ENCODE results near the gene PCSK6. TPM values are rescaled to one million over a fixed set of nuclear protein-coding genes. Genes with fewer than 3 reads are reported as not detected.

The PCSK6 gene
- total RNA-seq, 1 experiment from 2014 or later = 69.5 TPM

DNA sequence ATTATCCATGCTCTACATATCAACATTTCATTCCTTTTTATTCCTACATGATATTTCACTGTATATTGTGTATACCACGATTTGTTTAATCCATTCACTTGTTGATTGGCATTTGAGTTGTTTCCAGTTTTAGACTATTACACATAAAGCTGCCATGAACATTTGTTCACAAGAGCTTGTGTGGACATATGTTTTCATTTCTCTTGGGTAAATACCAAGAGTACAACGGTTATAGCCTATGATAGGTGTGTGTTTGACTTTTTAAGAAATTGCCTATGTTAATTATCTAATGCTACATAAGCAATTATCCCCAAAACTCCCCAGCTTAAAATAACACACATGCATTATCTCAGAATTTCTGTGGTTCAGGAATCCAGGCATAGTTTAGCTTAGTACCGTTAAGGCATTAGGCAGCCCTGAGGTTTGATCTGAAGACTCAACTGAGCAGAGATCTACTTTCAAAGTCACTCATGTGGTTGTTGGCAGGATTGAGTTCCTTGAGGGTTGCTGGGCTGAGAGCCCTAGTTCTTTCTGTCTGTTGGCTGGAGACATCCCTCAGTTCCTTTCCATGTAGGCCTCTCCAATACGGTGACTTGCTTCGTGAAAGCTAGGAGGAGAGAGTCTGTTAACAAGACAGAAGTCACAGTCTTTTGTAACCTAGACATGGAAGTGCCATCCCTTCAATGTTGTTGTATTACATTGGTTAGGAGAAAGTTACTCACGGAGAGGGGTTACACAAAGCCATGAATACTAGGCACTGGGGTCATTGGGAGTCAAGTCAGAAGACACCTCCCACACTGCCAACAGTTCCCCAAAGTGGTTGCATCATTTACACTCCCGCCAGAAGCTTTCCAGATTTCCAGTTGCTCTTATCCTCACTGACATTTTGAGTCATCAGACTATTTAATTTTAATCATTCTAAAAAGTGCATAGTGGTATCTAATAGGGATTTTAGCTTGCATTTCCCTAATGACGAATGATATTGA, 21.0 kb upstream of the PCSK6 start:
- POLR2A ChIA-PET = no interaction called here
- DNase-seq = no peak
- 0 out of 2 replicates have a peak, but pooled peaks cover 4% of the 10 kb centered on the region for H3K9me3 ChIP-seq
- Mint-ChIP-seq H3K4me3 (ENCODE audit: unreplicated experiment) (no peak overlapping the region), H3K36me3 (ENCODE audit: insufficient read depth, unreplicated experiment) (no peaks in the 10 kb centered on the region), H3K9me3 (ENCODE audit: unreplicated experiment) (peaks cover 1% of the 10 kb centered on the region), H3K4me1 (ENCODE audit: low read depth, unreplicated experiment) (no peaks in the 10 kb centered on the region), H3K27ac (ENCODE audit: unreplicated experiment) (no peak overlapping the region), H3K27me3 (ENCODE audit: insufficient read depth, unreplicated experiment) (no peaks in the 10 kb centered on the region)
- H3K36me3 ChIP-seq (ENCODE audit: control insufficient read depth, insufficient read depth, low read length) = no peaks in the 10 kb centered on the region
- H3K4me1 ChIP-seq = no peaks in the 10 kb centered on the region
- H3K4me3 ChIP-seq (ENCODE audit: low read depth, low read length) = no peak overlapping the region
- no peaks in the 10 kb centered on the region for H3K27me3 ChIP-seq (replicated peaks; ENCODE audit: control insufficient read depth, insufficient read depth, low read length)
- BruUV-seq (replicated peaks) = no TSS peak
- CTCF ChIA-PET = no interaction called here
- intact Hi-C loops (cut with micrococcal nuclease; ENCODE audit: unreplicated experiment) = no loop called here
- TF ChIP-seq, protein P1, sequence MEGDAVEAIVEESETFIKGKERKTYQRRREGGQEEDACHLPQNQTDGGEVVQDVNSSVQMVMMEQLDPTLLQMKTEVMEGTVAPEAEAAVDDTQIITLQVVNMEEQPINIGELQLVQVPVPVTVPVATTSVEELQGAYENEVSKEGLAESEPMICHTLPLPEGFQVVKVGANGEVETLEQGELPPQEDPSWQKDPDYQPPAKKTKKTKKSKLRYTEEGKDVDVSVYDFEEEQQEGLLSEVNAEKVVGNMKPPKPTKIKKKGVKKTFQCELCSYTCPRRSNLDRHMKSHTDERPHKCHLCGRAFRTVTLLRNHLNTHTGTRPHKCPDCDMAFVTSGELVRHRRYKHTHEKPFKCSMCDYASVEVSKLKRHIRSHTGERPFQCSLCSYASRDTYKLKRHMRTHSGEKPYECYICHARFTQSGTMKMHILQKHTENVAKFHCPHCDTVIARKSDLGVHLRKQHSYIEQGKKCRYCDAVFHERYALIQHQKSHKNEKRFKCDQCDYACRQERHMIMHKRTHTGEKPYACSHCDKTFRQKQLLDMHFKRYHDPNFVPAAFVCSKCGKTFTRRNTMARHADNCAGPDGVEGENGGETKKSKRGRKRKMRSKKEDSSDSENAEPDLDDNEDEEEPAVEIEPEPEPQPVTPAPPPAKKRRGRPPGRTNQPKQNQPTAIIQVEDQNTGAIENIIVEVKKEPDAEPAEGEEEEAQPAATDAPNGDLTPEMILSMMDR (IDR thresholded peaks at IDR 0.05; ENCODE audit: insufficient read depth in 1 of 2, low read depth in 1 of 2, low read length in 1 of 2, severe bottlenecking in 1 of 2, unreplicated experiment in 1 of 2) = no peak

DNA sequence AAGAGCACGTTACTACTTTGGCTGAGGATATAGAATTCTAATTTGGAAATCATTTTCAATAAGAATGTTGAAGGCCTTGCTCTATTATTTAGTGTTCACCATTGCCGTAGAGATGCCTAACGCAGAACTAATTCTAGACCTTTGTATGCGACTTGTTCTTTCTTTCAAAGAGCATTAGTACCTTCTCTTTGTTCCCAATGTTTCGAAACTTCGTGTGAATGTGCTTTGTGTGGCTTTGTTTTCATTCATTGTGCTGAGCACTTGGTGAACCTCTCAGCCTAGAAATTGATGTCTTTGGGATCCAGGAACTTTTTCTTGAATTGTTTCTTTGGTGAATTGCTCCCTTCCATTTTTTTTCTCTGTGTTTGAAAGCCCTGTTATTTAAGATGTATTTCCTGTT, 19.8 kb upstream of the PCSK6 start:
- no TSS peak for BruUV-seq (replicated peaks)
- CTCF ChIA-PET = no interaction called here
- H3K4me1 Mint-ChIP-seq (ENCODE audit: low read depth, unreplicated experiment) = no peaks in the 10 kb centered on the region
- Histone ChIP-seq H3K27me3 (replicated peaks; ENCODE audit: control insufficient read depth, insufficient read depth, low read length) (no peaks in the 10 kb centered on the region), H3K9me3 (no peaks in the 10 kb centered on the region), H3K36me3 (ENCODE audit: control insufficient read depth, insufficient read depth, low read length) (no peaks in the 10 kb centered on the region), H3K4me1 (no peaks in the 10 kb centered on the region), H3K4me3 (ENCODE audit: low read depth, low read length) (no peak overlapping the region)
- no peaks in the 10 kb centered on the region for H3K27me3 Mint-ChIP-seq (ENCODE audit: insufficient read depth, unreplicated experiment)
- H3K36me3 Mint-ChIP-seq (ENCODE audit: insufficient read depth, unreplicated experiment) = no peaks in the 10 kb centered on the region
- intact Hi-C loops (cut with micrococcal nuclease; ENCODE audit: unreplicated experiment) = no loop called here
- H3K9me3 Mint-ChIP-seq (ENCODE audit: unreplicated experiment) = no peaks in the 10 kb centered on the region
- TF ChIP-seq, protein P1 (IDR thresholded peaks at IDR 0.05; ENCODE audit: insufficient read depth in 1 of 2, low read depth in 1 of 2, low read length in 1 of 2, severe bottlenecking in 1 of 2, unreplicated experiment in 1 of 2) = no peak
- POLR2A ChIA-PET = no interaction called here
- DNase-seq = no peak
- H3K4me3 Mint-ChIP-seq (ENCODE audit: unreplicated experiment) = no peak overlapping the region
- H3K27ac Mint-ChIP-seq (ENCODE audit: unreplicated experiment) = no peak overlapping the region

DNA sequence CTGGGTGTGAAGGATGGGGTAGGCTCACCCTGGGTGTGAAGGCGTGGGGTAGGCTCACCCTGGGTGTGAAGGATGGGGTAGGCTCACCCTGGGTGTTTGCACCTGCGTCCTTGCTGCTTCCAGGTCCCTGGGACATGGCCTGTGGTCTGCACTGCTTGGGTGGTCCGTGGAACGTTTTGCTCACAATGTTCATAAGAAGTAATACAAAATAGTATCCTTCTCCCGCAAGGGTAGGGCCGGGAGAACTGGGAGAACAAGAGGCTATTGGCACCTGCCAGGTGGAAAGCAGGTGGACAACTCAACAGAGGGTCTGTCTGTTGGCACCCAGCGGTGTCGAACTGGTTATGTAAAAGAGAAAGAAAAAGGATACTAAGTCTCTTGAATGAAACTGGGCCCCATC, 17.0 kb upstream of the PCSK6 start:
- BruUV-seq (replicated peaks) = no TSS peak
- H3K4me1 Mint-ChIP-seq (ENCODE audit: low read depth, unreplicated experiment) = no peaks in the 10 kb centered on the region

More for the DNA sequence above, 17.0 kb upstream of the PCSK6 start:
- DNase-seq = no peak
- Mint-ChIP-seq H3K27ac (ENCODE audit: unreplicated experiment) (no peak overlapping the region), H3K4me3 (ENCODE audit: unreplicated experiment) (no peak overlapping the region), H3K36me3 (ENCODE audit: insufficient read depth, unreplicated experiment) (no peaks in the 10 kb centered on the region), H3K9me3 (ENCODE audit: unreplicated experiment) (no peaks in the 10 kb centered on the region), H3K27me3 (ENCODE audit: insufficient read depth, unreplicated experiment) (no peaks in the 10 kb centered on the region)
- Histone ChIP-seq H3K4me3 (ENCODE audit: low read depth, low read length) (no peak overlapping the region), H3K9me3 (no peaks in the 10 kb centered on the region), H3K36me3 (ENCODE audit: control insufficient read depth, insufficient read depth, low read length) (no peaks in the 10 kb centered on the region), H3K27me3 (replicated peaks; ENCODE audit: control insufficient read depth, insufficient read depth, low read length) (no peaks in the 10 kb centered on the region), H3K4me1 (no peaks in the 10 kb centered on the region)
- ChIA-PET CTCF (no interaction called here), POLR2A (no interaction called here)
- TF ChIP-seq, protein P1 (IDR thresholded peaks at IDR 0.05; ENCODE audit: insufficient read depth in 1 of 2, low read depth in 1 of 2, low read length in 1 of 2, severe bottlenecking in 1 of 2, unreplicated experiment in 1 of 2) = no peak
- intact Hi-C loops (cut with micrococcal nuclease; ENCODE audit: unreplicated experiment) = no loop called here

Measured in Caco-2 (cell line).